NT2/D1 (cell line): ENCODE results near the gene PIGT.

Experiments used
- SUZ12 ChIP-seq: IDR thresholded peaks from 2 replicates; pipeline ENCODE4 v1.6.1; 2011; ENCODE audit not compliant: insufficient read length, insufficient read depth; ENCODE audit errors: extremely low read depth
- YY1 ChIP-seq: IDR thresholded peaks from 2 replicates; pipeline ENCODE4 v1.6.1; 2011; ENCODE audit not compliant: insufficient read length, insufficient read depth

GRCh38 chr20:45425561-45425960 is 9.6 kb downstream of the PIGT start:
- TF ChIP-seq SUZ12 (no peak), YY1 (no peak)
